GM18517 (cell line): ENCODE measurements around the gene PLXNB3.
"Not testable (repeated sequence)": the region's sequence is repeated elsewhere in the genome, so short reads cannot be mapped to it uniquely, and the experiment has no call there.

Source experiments
- ATAC-seq: cut with Tn5 transposase; IDR thresholded peaks from one replicate; pipeline ENCODE4 v1.9.1; 2021; ENCODE audit warnings: mild to moderate bottlenecking, moderate library complexity; ENCODE audit not compliant: unreplicated experiment

Gene PLXNB3

DNA sequence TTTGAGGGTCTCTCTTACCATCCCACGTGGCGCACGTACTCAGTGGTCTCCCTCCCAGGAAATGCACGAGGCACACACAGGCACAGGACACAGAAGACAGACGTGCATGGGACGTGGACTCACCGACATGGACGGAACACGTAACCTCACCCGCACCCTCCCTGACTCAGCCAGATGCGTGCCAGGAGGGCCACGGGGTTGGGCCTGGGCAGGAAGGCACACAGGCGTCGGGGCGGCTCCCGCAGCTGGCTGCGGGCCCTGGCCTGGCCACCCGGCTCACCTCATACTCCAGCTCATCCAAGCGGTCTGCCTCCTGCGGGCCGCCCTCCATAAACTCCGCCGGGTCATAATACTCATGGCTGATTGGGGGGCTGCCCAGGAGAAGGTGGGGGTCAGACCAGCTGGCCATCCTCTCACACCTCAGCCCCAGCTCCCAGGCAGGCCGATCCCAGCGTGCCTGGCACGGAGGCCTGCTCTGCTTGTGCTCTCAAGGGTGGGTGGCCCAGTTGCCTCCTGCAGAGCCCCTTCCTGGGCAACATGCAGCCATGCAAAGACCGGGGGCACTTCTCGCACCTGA is 43.0 kb downstream of the PLXNB3 start:
- no peak for ATAC-seq

DNA sequence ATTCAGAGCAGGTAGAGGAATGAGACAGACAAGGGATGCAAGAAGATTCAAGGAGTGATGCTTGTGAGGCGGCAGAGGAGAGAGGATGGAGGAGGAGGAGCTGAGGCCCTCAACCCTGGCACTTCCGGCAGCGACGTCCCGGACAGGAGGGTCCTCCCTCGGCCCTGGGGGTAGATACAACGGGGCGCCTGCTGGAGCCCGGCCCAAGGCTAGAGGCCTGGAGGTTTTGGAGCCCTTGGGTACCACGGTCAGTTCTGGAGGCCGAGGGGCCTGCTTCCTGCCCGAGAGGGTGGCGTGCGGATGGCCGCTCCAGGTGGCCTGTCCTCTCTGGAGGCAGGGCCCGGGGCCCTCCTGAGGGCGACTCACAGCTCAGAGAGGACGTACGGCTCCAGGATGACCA is 43.9 kb downstream of the PLXNB3 start:
- no peak for ATAC-seq

DNA sequence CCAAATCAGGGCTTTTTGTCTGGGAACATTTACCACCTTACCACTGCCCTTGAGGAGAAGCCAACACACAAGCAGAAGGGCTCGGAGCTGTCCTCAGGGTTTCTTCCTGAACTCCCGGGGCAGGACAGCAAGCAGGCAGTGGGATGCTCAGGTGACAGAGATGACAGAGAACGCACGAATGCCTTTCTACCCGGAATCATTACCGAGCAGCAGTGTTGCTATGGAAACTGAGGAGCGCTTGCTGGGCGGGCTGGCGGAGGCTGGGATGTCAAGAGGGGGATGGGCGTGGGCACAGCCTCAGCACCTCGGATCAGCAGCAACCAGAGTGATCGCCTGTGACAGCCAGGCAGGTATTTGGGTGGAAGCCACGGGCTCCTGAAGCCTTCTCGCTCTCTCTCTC is 48.2 kb downstream of the PLXNB3 start:
- no peak for ATAC-seq

DNA sequence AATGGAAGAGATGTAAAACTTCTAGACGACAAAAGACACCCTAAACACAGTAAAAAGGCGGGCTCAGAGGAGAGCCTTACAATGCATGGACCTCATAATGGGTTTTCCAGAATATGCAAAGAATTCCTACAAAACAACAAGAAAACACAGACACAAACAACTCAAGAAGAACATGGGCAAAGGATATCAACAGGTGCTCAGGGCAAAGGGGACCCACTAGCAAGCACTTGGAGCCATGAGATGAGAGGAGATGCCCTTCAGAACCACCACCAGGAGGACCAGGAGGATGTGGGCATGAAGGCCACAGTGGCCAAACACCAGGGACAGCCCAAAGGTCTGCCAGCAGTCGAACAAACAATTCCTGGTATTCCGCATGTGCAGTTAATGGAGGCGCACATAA is 49.1 kb downstream of the PLXNB3 start:
- no peak for ATAC-seq

DNA sequence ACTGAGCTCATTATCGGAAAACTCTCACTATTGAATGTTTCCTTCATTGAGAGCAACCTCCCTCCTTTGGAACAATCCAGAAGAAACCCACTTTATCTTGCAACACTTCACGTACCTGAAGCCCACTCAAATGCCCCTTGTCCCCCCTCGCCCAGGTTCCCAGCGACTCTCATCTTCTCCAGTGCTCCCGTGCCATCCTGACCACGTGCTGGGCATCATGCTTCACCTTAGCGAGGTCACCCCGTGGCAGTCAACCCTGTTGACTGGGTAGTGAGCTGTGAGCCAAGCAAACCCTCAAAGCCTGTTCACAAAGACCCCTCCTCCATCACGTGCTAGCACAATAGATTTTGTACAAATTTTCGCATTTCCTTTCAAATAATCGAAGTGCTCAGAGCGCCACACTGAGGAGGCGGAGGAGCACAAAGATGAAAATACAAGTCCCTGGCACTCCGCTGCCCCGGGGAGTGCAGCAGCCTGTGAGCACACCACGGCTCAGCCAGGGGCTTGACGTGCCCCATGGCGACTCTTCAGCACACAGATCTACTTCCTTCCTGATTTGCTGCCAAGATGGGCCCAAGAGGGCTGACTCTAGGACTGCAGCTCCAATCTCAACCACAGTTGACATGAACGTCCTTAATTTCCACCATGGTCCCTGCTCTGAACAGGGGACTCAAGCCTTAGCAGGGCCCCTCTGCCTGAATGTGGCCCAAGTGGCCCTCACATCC is 50.7 kb downstream of the PLXNB3 start:
- ATAC-seq: no peak

DNA sequence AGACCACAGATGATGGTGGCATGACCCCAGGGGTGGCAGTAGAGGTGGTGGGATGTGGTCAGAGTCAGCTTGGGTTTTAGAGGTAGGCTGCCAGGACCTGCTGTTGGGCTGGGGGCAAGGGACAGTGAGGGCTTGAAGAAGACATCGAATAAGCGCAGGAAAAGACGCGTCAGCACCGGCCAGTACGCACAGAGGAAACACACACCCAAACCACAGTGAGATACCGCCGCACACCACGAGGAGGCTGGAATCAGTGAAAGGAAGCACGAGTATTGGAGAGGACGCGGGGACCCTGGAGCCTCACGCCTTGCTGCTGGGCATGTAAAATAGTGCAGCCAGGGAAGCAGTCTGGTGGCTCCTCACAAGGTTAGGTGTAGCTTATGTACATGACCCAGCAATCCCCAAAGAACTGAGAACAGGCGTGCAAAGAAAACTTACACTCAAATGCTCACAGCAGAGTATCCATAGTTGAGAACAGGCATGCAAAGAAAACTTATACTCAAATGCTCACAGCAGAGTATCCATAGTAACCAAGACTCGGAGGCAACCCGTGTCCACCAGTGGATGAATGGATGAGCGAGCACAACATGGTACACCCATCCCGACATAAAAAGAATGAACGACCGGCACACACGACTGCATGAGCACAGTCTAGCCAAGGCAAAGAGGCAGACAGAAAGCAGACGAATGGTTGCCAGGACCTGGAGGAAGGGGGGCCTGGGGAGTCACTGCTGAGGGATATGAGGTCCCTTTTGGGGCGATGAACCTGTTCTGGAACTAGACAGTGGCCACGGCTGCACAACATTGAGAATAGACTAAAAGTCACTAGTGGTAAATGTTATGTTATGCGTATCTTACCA is 53.0 kb downstream of the PLXNB3 start:
- no peak for ATAC-seq

DNA sequence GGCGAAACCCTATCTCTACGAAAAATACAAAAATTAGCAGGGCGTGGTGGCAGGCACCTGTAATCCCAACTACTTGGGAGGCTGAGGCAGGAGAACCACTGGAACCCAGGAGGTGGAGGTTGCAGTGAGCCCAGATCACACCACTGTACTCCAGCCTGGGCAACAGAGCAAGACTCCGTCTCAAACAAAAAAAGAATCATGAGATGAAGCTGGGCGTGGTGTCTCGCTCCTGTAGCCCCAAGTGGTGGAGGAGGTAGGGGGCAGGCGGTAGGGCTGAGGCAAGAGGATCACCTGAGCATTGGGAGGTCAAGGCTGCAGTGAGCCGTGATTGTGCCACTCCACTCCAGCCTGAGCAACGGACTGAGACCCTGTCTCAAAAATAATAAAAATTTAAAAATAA is 54.0 kb downstream of the PLXNB3 start:
- not testable (repeated sequence) for ATAC-seq

DNA sequence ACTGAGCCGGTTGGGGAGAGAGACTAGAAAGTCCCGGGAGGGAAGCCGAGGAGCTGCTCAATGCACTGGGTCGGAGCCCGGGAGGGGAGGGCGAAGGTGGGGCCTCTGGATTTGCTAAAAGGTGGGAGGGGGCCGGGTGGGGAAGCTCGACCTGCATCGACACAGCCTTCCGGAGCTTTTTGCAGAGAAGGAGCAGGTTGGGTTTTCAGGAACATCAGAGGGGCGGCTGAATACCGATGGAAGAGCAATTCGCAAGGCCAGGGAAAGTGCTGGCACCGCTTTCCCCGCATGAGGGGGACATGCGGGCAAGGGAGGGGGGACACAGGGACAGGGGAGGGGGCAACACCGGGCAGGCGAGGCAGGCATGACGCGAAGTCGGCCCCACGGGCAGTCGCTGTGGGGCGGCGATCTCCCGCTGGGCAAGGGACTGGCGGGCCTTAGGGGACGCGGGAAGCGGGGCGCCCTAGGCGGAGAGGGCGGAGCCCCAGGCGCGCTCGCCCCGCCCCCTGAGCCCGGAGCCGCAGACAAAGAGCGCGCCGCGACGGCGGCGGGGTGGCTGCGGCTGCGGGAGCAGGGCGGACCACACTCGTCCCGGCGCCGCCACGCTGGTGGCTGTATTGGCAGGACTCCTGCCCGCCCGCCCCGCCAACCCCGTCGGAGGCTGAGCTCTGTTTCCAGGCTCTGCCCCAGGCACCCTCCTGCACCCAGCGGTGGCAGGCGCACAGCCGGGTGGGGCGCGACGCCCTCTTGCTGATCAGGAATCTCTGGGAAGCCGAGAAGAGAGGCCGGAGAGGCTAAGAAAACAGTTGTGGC is 54.7 kb downstream of the PLXNB3 start:
- no peak for ATAC-seq

DNA sequence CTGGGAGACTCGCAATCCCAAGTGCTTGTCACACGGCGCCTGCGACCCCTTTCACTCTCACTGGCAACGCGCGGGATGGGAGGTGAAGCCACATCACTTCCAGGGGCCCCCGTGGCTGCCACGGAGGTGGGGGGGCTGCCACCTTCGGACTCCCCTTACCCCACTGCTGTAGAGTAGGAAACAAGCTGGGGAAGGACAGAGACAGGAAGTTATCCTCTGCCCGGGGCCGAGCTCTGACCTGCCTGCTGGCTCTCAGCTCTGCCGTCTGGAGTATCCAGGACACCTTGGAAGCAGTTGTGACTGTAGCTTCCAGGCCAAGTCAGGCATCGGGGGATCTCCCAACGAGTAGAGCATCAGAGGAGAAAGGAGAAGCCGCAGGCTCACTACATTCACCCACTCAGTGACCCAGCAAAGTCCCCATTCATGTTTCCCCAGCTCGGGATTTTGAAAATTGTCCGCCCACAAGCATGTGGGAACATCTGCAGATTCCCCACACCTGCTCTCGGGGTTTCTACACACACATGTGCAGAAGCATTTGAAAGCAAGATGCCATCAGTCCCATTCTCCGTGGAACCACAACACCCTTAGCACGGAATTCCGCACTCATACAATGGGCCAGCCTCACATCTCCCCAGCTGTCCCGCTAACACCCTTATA is 55.5 kb downstream of the PLXNB3 start:
- no peak for ATAC-seq

DNA sequence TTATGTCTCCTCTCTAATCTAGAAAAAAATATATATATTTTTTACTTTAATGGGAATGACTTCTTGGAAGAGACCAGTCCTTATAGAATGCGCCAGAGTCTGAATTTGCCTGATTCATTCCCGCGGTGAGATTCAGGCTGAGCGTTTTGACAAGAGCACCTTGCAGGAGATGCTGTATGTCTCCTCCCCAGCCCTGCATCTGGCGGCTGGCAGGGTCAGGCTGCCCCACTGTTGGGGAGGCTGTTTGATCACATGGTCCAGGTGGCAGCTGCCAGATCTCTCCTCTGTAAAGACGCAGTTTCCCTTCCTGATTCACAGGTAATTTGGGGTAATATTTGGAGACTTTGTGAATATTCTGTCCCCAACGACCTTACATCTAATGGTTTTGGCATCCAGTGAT is 56.6 kb downstream of the PLXNB3 start:
- no peak for ATAC-seq

DNA sequence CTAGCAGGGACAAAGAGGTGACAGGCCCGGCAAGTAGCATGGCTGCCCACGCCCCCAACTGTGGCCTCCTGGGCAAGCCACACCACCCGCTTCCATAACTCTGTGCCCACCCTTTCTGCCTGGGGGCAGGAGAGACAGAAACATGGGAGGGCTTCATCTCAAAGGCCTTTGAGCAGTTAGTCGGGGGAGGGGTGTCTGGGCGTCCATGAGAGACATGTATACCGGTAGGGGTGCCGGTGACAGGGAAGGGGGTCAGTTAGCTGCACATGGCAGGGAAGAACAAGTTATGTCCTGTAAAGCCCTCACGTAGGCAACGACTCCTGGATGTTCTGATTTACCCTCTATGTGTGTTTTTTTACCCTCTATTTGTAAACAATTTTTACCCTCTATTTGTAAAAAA is 57.0 kb downstream of the PLXNB3 start:
- no peak for ATAC-seq

DNA sequence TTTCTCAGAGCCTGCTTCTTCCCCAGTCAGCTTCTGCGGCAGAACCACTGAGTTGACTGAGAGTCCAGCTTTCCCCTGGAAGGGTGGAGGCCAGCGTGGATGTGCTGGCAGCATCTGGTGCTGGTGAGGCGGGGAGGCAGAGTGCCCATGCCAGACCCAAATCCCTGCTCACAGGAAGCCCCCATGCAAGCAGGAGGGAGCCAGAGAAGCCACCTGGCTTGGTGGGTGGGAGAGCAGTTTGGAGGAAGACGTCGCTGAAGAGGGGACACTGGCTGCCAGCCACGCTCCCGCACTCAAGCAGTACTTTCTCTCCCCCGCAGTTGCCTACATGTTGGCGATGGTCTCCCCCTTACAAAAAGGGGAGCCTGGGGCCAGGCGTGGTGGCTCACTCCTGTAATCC is 60.3 kb downstream of the PLXNB3 start:
- ATAC-seq: no peak

DNA sequence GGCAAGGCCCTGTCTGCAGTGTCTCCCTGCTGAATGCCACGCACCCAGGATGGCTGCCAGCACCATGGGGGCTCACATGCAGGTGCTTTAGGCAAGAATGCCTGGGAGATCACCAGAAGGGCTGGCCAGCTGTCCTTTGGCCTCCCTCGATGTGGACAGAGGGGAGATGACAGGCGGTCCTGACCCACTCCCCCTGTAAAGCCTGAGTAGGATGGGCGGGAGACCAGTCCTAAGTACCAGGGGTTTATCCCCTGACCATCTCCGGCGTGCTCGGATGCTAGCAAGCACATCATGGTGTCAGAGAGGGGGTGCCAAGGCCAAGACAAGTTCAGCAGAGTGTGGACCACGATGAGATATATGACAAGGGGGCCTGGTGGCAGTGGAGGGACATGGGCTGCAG is 61.0 kb downstream of the PLXNB3 start:
- ATAC-seq: no peak
